GM12878 (cell line): ENCODE data around the gene ANKRD44. TPM values are rescaled to one million over a fixed set of nuclear protein-coding genes. Genes with fewer than 3 reads are reported as not detected.

Source experiments
- ATAC-seq: fragments of 200-7000 bp; cut with Tn5 transposase; 3 replicates; pipeline ENCODE4 v1.9.1; 2020; ENCODE audit warnings: mild to moderate bottlenecking, moderate library complexity
- BruUV-seq: library from RNA; stranded (reverse); fragments of 400-500 nt; replicated peaks from 2 replicates; lab custom pipeline; 2021; lab: Mats Ljungman, UMichigan
- CTCF ChIA-PET: fragments of 300-600 bp; sonication (Branson Sonifier 250); formaldehyde crosslinking; extraction: SDS; loops from one replicate; lab custom pipeline; 2021; ENCODE audit warnings: inconsistent platforms; lab: Yijun Ruan, JAX
- POLR2A ChIA-PET: fragments of 350-600 bp; formaldehyde crosslinking; extraction: SDS; loops from one replicate; lab custom pipeline; 2021; ENCODE audit warnings: inconsistent platforms; lab: Charles Lee
- RAD21 ChIA-PET: fragments of 300-600 bp; sonication (Branson Sonifier 250); formaldehyde crosslinking; loops from one replicate; lab custom pipeline; 2023; ENCODE audit warnings: antibody characterized with exemption; ENCODE audit not compliant: unreplicated experiment; lab: Charles Lee
- SMC1A ChIA-PET: fragments of 300-600 bp; sonication (Branson Sonifier 250); formaldehyde crosslinking; loops from one replicate; lab custom pipeline; 2023; ENCODE audit not compliant: unreplicated experiment, uncharacterized antibody; lab: Charles Lee
- DNase-seq: peaks from one replicate; pipeline ENCODE4 v3.0.0-alpha.2; 2011; ENCODE audit warnings: low read depth, low spot score
- FAIRE-seq: peaks from 3 replicates; lab custom pipeline; 2011; peaks lifted over from hg19 to GRCh38; lab: Jason Lieb, UNC
- H2AFZ ChIP-seq: 2 replicates; pipeline ENCODE4 v1.6.0; 2011; ENCODE audit warnings: low read depth, low read length, control low read depth; ENCODE audit not compliant: control insufficient read depth
- H3K27ac ChIP-seq: 2 replicates; pipeline ENCODE4 v1.5.1; 2011; ENCODE audit warnings: control low read depth; ENCODE audit not compliant: control insufficient read depth, insufficient read depth
- H3K27me3 ChIP-seq, 2 experiments: replicated peaks in 1 of 2; 2 replicates each; pipeline versions ENCODE4 v1.6.0 to v1.6.1; 2011; ENCODE audit warnings: low read length in 1 of 2; ENCODE audit not compliant: control insufficient read depth in 2 of 2, insufficient read depth in 2 of 2
- H3K36me3 ChIP-seq, 2 experiments: 2 replicates each; pipeline ENCODE4 v1.5.1; 2011; ENCODE audit warnings: low read length in 1 of 2; ENCODE audit not compliant: control insufficient read depth in 2 of 2, insufficient read depth in 2 of 2
- H3K4me1 ChIP-seq: 2 replicates; pipeline ENCODE4 v1.6.1; 2011; ENCODE audit warnings: mild to moderate bottlenecking, low read length, moderate library complexity, mixed read lengths; ENCODE audit not compliant: control insufficient read depth, insufficient read depth
- H3K4me2 ChIP-seq: 2 replicates; pipeline ENCODE4 v1.6.0; 2011; ENCODE audit warnings: control low read depth; ENCODE audit not compliant: control insufficient read depth, insufficient read depth
- H3K4me3 ChIP-seq: fragments of 200-600 bp; sonication (generic); 2 replicates; pipeline ENCODE4 v1.5.1; 2016
- H3K79me2 ChIP-seq: 2 replicates; pipeline ENCODE4 v1.6.0; 2011; ENCODE audit warnings: low read length; ENCODE audit not compliant: control insufficient read depth, insufficient read depth
- H3K9ac ChIP-seq: 2 replicates; pipeline ENCODE4 v1.8.0; 2011; ENCODE audit warnings: low read length, control low read depth, mixed read lengths; ENCODE audit not compliant: control insufficient read depth, insufficient read depth
- H3K9me3 ChIP-seq: replicated peaks from 3 replicates; pipeline ENCODE4 v1.5.1; 2011; ENCODE audit warnings: mild to moderate bottlenecking, low read length; ENCODE audit not compliant: control insufficient read depth, insufficient read depth
- H4K20me1 ChIP-seq: 2 replicates; pipeline ENCODE4 v1.6.0; 2011; ENCODE audit not compliant: control insufficient read depth, insufficient read depth
- ATF7 ChIP-seq: fragments of 450-650 bp; IDR thresholded peaks from 2 replicates; pipeline ENCODE4 v1.6.1; 2016; ENCODE audit warnings: low read depth, mild to moderate bottlenecking
- BCLAF1 ChIP-seq: fragments of 450-650 bp; IDR thresholded peaks from 2 replicates; pipeline ENCODE4 v1.6.1; 2017; ENCODE audit warnings: antibody characterized with exemption, mild to moderate bottlenecking, moderate library complexity
- BRCA1 ChIP-seq: IDR thresholded peaks from 2 replicates; pipeline ENCODE4 v1.6.1; 2011; ENCODE audit warnings: low read depth, low read length, improper control_type of control experiment
- CREB1 ChIP-seq: IDR thresholded peaks from 2 replicates; pipeline ENCODE4 v1.6.1; 2012; ENCODE audit warnings: low read depth, mild to moderate bottlenecking, inconsistent platforms
- EP300 ChIP-seq, 2 experiments: fragments of 150-350 bp in 1 of 2; IDR thresholded peaks; 2 replicates each; pipeline ENCODE4 v1.6.1; 2011 to 2012; ENCODE audit warnings: low read depth in 2 of 2, low read length in 2 of 2, borderline replicate concordance in 1 of 2, improper control_type of control experiment in 1 of 2, inconsistent platforms in 1 of 2; ENCODE audit not compliant: control insufficient read depth in 1 of 2
- EZH2 ChIP-seq: IDR thresholded peaks from 2 replicates; pipeline ENCODE4 v1.6.1; 2012; ENCODE audit warnings: low read depth, mild to moderate bottlenecking, control low read depth, inconsistent platforms, low read length, borderline replicate concordance; ENCODE audit not compliant: control insufficient read depth
- IRF4 ChIP-seq: IDR thresholded peaks from 2 replicates; pipeline ENCODE4 v1.6.1; 2011; ENCODE audit warnings: low read depth, low read length
- KAT2A ChIP-seq: conservative IDR thresholded peaks from 2 replicates; pipeline ENCODE4 v1.6.1; 2011; ENCODE audit warnings: low read depth, low read length; ENCODE audit not compliant: control insufficient read depth
- KDM1A ChIP-seq: fragments of 200-600 bp; sonication (generic); IDR thresholded peaks from 2 replicates; pipeline ENCODE4 v1.6.1; 2016; ENCODE audit warnings: borderline replicate concordance
- NFYB ChIP-seq: IDR thresholded peaks from 2 replicates; pipeline ENCODE4 v1.6.1; 2011; ENCODE audit warnings: low read depth, mild to moderate bottlenecking, low read length, improper control_type of control experiment, moderate library complexity; ENCODE audit not compliant: insufficient read depth
- NKRF ChIP-seq: fragments of 450-650 bp; conservative IDR thresholded peaks from 2 replicates; pipeline ENCODE4 v1.6.1; 2017; ENCODE audit warnings: mild to moderate bottlenecking, moderate library complexity
- PRDM15 ChIP-seq: fragments of 450-650 bp; formaldehyde crosslinking; IDR thresholded peaks from 2 replicates; pipeline ENCODE4 v1.4.0; 2020; ENCODE audit warnings: mild to moderate bottlenecking, moderate library complexity
- RAD51 ChIP-seq: fragments of 450-650 bp; IDR thresholded peaks from 2 replicates; pipeline ENCODE4 v1.6.1; 2016; ENCODE audit warnings: moderate library complexity, mild to moderate bottlenecking, inconsistent platforms
- SPI1 ChIP-seq: IDR thresholded peaks from 2 replicates; pipeline ENCODE4 v1.6.1; 2011; ENCODE audit warnings: low read depth, mild to moderate bottlenecking, low read length, moderate library complexity, borderline replicate concordance; ENCODE audit not compliant: insufficient read depth
- ZNF207 ChIP-seq: fragments of 450-650 bp; IDR thresholded peaks from 2 replicates; pipeline ENCODE4 v1.6.1; 2014; ENCODE audit warnings: antibody characterized with exemption, mild to moderate bottlenecking, borderline replicate concordance
- ZSCAN29 ChIP-seq: fragments of 450-650 bp; IDR thresholded peaks from 2 replicates; pipeline ENCODE4 v1.6.1; 2017; ENCODE audit warnings: mild to moderate bottlenecking, moderate library complexity
- WGBS: methylation state at CpG from one replicate; pipeline ENCODE4 v1.1.6; 2016; ENCODE audit warnings: low lambda C conversion rate; ENCODE audit not compliant: insufficient replicate concordance, insufficient coverage; ENCODE audit errors: missing lambda C conversion rate; 5-methylcytosine and 5-hydroxymethylcytosine counted together
- in situ Hi-C: fragments of 300-500 bp; cut with MboI; formaldehyde crosslinking; loops from 9 replicates; pipeline ENCODE4 v1.14.3; 2018; ENCODE audit warnings: mixed read lengths
- intact Hi-C: fragments of 100-400 bp; cut with micrococcal nuclease; formaldehyde crosslinking; loops from one replicate; pipeline ENCODE4 v1.14.2; 2022; ENCODE audit not compliant: unreplicated experiment
- polyA plus RNA-seq, 11 experiments: library from polyadenylated mRNA; depleted of rRNA in 4 of 11; unstranded in 6 of 11; stranded (reverse) in 5 of 11; fragments of >200 nt; fragmentation: Nextera tagmentation in 4 of 11; fragmentation: Illumina TruSeq in 1 of 11; extraction: Ambion mirVana in 4 of 11; extraction: Trizol in 1 of 11; gene quantifications; 1 replicate in 1 of 11; 2 replicates in 10 of 11; pipeline versions ENCODE4 v1.2.1 to v1.2.3, GENCODE V29; 2011 to 2016; ENCODE audit warnings: inconsistent platforms in 2 of 11, missing spikeins in 2 of 11, low read depth in 1 of 11
- total RNA-seq, 4 experiments: library from RNA; depleted of rRNA in 3 of 4; stranded (reverse); fragments of >200 nt in 3 of 4; fragmentation: Illumina TruSeq in 1 of 4; extraction: Trizol in 1 of 4; gene quantifications; 2 replicates each; pipeline versions ENCODE4 v1.2.1 to v1.2.3, GENCODE V29; 2013 to 2021

ANKRD44 gene
- total and polyA plus RNA-seq, 10 of the 15 experiments (the other 5 are each of a cell fraction or from before 2014, with no cell fraction given) = 19.1 to 99.1 (median 59.6) TPM

- no peak for ATAC-seq
- Histone ChIP-seq H3K27ac (no peak overlapping the region), H3K4me1 (peaks cover 29% of the 10 kb centered on the region), H3K4me2 (no peak overlapping the region), H3K27me3 (no peaks in the 10 kb centered on the region), H3K9me3 (no peaks in the 10 kb centered on the region), H4K20me1 (no peaks in the 10 kb centered on the region), H3K4me3 (no peak overlapping the region), H3K79me2 (peaks cover 88% of the 10 kb centered on the region), H3K9ac (no peak overlapping the region), H3K36me3 (no peaks in the 10 kb centered on the region)
- in situ Hi-C loops (no loop called here), intact Hi-C loops (no loop called here)
- 92% methylated on average over 3 of the region's 3 CpGs for WGBS
- TF ChIP-seq CREB1 (no peak), KAT2A (no peak), PRDM15 (CRISPR knock-in tag) (no peak), IRF4 (no peak), ATF7 (no peak), SPI1 (no peak), BRCA1 (no peak), BCLAF1 (no peak), RAD51 (no peak), EZH2 (no peak), ZSCAN29 (no peak), NKRF (no peak), ZNF207 (no peak), NFYB (no peak), KDM1A (no peak), EP300 (IDR thresholded peaks at IDR 0.05; ENCODE audit: borderline replicate concordance in 1 of 2, control insufficient read depth in 1 of 2, low read depth in 2 of 2, low read length in 2 of 2) (no peak)
- TF ChIP-seq, all 136 proteins: peak for 0
- DNase-seq (no peak), FAIRE-seq (no peak)
- ChIA-PET CTCF (no interaction called here), SMC1A (interaction anchor here (3.7 to 10.7 kb wide), 2 partner anchors 9 to 19 kb away, joined by 33 to 175 read pairs; no protein-coding TSS in a partner anchor), POLR2A (interaction anchor here (0.6 kb wide), 1 partner anchor 9 kb away, joined by 3 read pairs; no protein-coding TSS in a partner anchor), RAD21 (interaction anchor here (1.6 kb wide), 1 partner anchor 21 kb away, joined by 4 read pairs; no protein-coding TSS in a partner anchor)
- no TSS peak for BruUV-seq
- no peak overlapping the region for H2AFZ ChIP-seq
These were observed 74.9 kb downstream of the ANKRD44 start for GRCh38 chr2:197235711-197236110.
